DOHH2 (cell line): ENCODE results near the gene PIK3CB.
"Not testable (repeated sequence)": the region's sequence is repeated elsewhere in the genome, so short reads cannot be mapped to it uniquely, and the experiment has no call there.

Source experiments
- EZH2phosphoT487 ChIP-seq: fragments of 200-600 bp; sonication (generic); IDR thresholded peaks from 2 replicates; pipeline ENCODE4 v1.6.1; 2017; ENCODE audit warnings: borderline replicate concordance, mild to moderate bottlenecking, antibody characterized with exemption, low read length, moderate library complexity, mixed read lengths
- TF ChIP-seq, protein P1 (sequence below): fragments of 200-600 bp; sonication (generic); IDR thresholded peaks from one replicate; pipeline ENCODE4 v1.5.1; 2014; ENCODE audit warnings: antibody characterized with exemption, mild to moderate bottlenecking, low read depth, low read length; ENCODE audit not compliant: poor library complexity, severe bottlenecking

DNA sequence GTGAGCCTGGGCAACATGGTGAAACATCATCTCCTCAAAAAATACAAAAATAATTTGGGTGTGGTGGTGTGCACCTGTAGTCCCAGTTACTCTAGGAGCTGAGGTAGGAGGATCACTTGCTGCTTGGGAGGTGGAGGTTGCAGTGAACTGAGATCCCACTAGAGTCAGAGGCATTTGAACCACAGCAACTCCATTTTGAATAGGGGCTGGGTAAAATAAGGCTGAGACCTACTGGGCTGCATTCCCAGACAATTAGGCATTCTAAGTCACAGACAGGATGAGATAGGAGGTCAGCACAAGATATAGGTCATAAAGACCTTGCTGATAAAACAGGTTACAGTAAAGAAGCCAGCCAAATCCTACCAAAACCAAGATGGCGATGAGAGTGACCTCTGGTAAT lies 12.1 kb upstream of the PIK3CB start:
- TF ChIP-seq, protein P1, sequence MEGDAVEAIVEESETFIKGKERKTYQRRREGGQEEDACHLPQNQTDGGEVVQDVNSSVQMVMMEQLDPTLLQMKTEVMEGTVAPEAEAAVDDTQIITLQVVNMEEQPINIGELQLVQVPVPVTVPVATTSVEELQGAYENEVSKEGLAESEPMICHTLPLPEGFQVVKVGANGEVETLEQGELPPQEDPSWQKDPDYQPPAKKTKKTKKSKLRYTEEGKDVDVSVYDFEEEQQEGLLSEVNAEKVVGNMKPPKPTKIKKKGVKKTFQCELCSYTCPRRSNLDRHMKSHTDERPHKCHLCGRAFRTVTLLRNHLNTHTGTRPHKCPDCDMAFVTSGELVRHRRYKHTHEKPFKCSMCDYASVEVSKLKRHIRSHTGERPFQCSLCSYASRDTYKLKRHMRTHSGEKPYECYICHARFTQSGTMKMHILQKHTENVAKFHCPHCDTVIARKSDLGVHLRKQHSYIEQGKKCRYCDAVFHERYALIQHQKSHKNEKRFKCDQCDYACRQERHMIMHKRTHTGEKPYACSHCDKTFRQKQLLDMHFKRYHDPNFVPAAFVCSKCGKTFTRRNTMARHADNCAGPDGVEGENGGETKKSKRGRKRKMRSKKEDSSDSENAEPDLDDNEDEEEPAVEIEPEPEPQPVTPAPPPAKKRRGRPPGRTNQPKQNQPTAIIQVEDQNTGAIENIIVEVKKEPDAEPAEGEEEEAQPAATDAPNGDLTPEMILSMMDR, result not testable (repeated sequence)
- not testable (repeated sequence) for TF ChIP-seq EZH2phosphoT487
